ENCODE data around the gene KIAA0825. TPM values are rescaled to one million over a fixed set of nuclear protein-coding genes. Genes with fewer than 3 reads are reported as not detected.

The KIAA0825 gene
- total RNA-seq, 1 experiment from 2014 or later, result 1.6 TPM

- Histone ChIP-seq H3K27ac (ENCODE audit: low read length) (no peak overlapping the region), H3K9me3 (ENCODE audit: control insufficient read depth, insufficient read depth, low read depth, low read length) (no peaks in the 10 kb centered on the region), H3K4me1 (ENCODE audit: control insufficient read depth, insufficient read depth, low read length) (peaks cover 7% of the 10 kb centered on the region), H3K27me3 (ENCODE audit: control insufficient read depth, insufficient read depth, low read length) (no peaks in the 10 kb centered on the region), H3K36me3 (ENCODE audit: control insufficient read depth, insufficient read depth, low read length) (no peaks in the 10 kb centered on the region; the same call in 1 of the 2 replicates), H3K4me3 (ENCODE audit: low read depth in 2 of 2, low read length in 2 of 2) (no peak overlapping the region)
- in situ Hi-C loops (cut with HindIII; ENCODE audit: low pct_unique_long_range_greater_than_20kb, low sequenced_read_pairs) (no loop called here), intact Hi-C loops (cut with micrococcal nuclease; ENCODE audit: unreplicated experiment) (no loop called here)
- no peak for ATAC-seq
- BruUV-seq (replicated peaks), result no TSS peak
- TF ChIP-seq, protein P1, sequence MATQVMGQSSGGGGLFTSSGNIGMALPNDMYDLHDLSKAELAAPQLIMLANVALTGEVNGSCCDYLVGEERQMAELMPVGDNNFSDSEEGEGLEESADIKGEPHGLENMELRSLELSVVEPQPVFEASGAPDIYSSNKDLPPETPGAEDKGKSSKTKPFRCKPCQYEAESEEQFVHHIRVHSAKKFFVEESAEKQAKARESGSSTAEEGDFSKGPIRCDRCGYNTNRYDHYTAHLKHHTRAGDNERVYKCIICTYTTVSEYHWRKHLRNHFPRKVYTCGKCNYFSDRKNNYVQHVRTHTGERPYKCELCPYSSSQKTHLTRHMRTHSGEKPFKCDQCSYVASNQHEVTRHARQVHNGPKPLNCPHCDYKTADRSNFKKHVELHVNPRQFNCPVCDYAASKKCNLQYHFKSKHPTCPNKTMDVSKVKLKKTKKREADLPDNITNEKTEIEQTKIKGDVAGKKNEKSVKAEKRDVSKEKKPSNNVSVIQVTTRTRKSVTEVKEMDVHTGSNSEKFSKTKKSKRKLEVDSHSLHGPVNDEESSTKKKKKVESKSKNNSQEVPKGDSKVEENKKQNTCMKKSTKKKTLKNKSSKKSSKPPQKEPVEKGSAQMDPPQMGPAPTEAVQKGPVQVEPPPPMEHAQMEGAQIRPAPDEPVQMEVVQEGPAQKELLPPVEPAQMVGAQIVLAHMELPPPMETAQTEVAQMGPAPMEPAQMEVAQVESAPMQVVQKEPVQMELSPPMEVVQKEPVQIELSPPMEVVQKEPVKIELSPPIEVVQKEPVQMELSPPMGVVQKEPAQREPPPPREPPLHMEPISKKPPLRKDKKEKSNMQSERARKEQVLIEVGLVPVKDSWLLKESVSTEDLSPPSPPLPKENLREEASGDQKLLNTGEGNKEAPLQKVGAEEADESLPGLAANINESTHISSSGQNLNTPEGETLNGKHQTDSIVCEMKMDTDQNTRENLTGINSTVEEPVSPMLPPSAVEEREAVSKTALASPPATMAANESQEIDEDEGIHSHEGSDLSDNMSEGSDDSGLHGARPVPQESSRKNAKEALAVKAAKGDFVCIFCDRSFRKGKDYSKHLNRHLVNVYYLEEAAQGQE (IDR thresholded peaks at IDR 0.05; ENCODE audit: insufficient read depth in 1 of 2, low read depth in 2 of 2, low read length in 1 of 2), result no peak
- TF ChIP-seq CTCF (IDR thresholded peaks at IDR 0.05) (peak; percentile 44; the same call in 1 of the 2 replicates), TCF7L2 (IDR thresholded peaks at IDR 0.05; ENCODE audit: low read depth, low read length) (no peak)
- ChIA-PET POLR2A (no interaction called here), CTCF (no interaction called here)
- DNase-seq (ENCODE audit: low read depth, low spot score), result no peak
These were observed 4.8 kb downstream of the KIAA0825 start for GRCh38 chr5:94613583-94613982.

- intact Hi-C loops (cut with micrococcal nuclease; ENCODE audit: unreplicated experiment) (no loop called here), in situ Hi-C loops (cut with HindIII; ENCODE audit: low pct_unique_long_range_greater_than_20kb, low sequenced_read_pairs) (no loop called here)
- Histone ChIP-seq H3K36me3 (ENCODE audit: control insufficient read depth, insufficient read depth, low read length) (no peaks in the 10 kb centered on the region), H3K4me3 (ENCODE audit: low read depth in 2 of 2, low read length in 2 of 2) (no peak overlapping the region), H3K4me1 (ENCODE audit: control insufficient read depth, insufficient read depth, low read length) (no peaks in the 10 kb centered on the region), H3K9me3 (ENCODE audit: control insufficient read depth, insufficient read depth, low read depth, low read length) (no peaks in the 10 kb centered on the region), H3K27me3 (ENCODE audit: control insufficient read depth, insufficient read depth, low read length) (no peaks in the 10 kb centered on the region), H3K27ac (ENCODE audit: low read length) (no peak overlapping the region)
- ChIA-PET CTCF (interaction anchor here (0.6 kb wide), 2 partner anchors 40 to 1884 kb away, joined by 3 read pairs; no protein-coding TSS in a partner anchor), POLR2A (interaction anchor here (0.6 kb wide), 1 partner anchor 508 kb away, joined by 6 read pairs; no protein-coding TSS in a partner anchor)
- ATAC-seq, result no peak
- BruUV-seq (replicated peaks), result no TSS peak
- TF ChIP-seq SIN3A (IDR thresholded peaks at IDR 0.05; ENCODE audit: borderline replicate concordance, insufficient read depth, low read depth, low read length) (no peak), CTCF (IDR thresholded peaks at IDR 0.05) (no peak), POLR2AphosphoS5 (IDR thresholded peaks at IDR 0.05; ENCODE audit: low read depth, low read length) (no peak), TCF7L2 (IDR thresholded peaks at IDR 0.05; ENCODE audit: low read depth, low read length) (no peak)
- TF ChIP-seq, protein P1 (IDR thresholded peaks at IDR 0.05; ENCODE audit: insufficient read depth in 1 of 2, low read depth in 2 of 2, low read length in 1 of 2), result no peak
- DNase-seq (ENCODE audit: low read depth, low spot score), result no peak
These were observed 23.0 kb downstream of the KIAA0825 start for GRCh38 chr5:94595281-94595840.

Data from Panc1 (cell line).